NCI-H774 (cell line): ENCODE results near the gene PRKG1.

ENCODE experiments used
- DNase-seq: peaks from one replicate; lab custom pipeline; 2025; lab: John Stamatoyannopoulos, UW

The PRKG1 gene

DNA sequence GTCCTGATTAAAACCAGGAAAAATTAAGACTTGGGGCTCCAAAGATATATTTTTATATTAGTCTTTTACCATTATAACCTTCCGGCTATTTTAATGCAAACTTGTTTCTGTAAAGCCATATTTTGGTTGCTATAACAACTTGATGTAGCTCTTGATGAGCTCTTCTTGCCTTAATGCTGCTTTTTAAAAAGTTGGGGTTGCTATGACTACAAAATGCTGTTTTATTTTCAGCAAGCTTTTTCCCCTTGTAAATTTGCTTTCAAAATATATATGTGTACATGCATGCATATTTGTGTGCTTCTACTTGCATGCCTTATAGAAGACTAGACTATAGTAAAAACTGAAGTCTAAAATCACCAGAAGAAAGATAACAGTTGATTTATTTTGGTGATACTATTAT, 525.4 kb downstream of the PRKG1 start:
- no peak for DNase-seq

GRCh38 chr10:51602326-51602725, 528.0 kb downstream of the PRKG1 start:
- DNase-seq = no peak

DNA sequence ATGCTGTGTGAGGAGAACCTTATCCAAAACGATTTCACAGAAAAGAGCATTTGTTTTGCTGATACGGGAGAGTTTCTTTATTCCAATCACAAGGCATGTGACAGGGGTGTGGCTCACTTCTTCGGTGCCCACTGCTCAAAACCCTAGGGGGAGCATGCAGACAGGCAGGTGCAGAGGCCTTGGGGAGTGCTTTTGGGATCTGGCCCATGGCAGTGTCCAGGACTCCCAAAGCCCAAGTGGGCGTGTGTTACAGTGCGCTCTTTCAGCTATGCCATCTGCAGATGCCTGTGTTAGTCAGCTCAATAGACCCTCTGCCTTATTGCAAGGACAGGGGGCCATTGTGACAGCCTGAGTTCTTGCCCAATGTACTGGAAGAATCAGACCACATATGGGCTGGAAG, 530.3 kb downstream of the PRKG1 start:
- DNase-seq = no peak

DNA sequence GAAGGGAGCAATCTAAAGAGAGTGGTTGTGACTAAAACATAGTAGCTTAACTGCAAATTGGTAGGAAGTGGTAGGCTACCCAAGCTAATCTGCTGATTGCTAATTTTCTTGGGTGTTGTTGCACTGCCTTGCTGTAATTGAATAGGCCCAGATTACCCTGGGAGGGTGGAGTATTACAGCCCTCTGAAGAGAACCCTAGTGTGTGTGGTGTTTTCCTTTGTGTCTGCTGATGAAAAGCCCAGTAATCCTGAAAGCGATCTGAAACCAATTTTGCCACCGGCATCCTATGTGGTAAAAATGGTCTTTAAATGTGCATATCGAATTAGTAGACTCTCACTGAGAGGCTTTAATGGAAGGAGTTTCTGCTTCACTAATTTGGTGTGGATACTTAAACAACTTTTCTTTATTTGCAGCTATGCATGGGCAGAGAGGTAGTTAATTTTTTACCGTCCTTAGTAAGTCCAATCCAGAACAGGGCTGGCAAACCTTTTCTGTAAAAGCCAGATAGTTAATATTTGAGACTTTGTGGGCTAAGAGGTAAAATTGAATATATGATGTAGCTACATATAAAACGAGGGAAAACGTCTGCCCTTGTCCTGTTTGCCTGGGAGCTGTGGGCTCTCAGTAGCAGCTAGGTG, 532.7 kb downstream of the PRKG1 start:
- DNase-seq = no peak

GRCh38 chr10:51607463-51607835, 533.2 kb downstream of the PRKG1 start:
- no peak for DNase-seq

DNA sequence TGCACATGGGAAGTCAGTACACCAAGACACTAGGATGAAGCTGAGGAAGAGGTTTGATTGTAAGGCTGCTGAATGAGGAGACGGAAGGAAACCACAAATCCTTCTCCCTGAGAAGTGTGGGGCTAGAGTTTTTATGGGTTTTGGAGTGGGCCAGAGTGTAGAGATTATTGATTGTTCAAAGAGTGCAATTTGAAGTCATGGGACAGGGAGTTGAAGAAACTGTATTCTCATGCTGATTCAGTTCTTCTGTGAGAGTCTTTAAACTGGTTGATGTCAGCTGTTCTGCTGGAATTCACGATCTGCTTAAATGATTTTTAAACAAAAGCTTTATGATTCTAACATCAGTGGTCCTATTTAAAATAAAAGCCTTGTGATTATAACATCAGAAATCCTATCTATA, 533.9 kb downstream of the PRKG1 start:
- no peak for DNase-seq

GRCh38 chr10:51615764-51616298, 541.5 kb downstream of the PRKG1 start:
- DNase-seq = no peak

DNA sequence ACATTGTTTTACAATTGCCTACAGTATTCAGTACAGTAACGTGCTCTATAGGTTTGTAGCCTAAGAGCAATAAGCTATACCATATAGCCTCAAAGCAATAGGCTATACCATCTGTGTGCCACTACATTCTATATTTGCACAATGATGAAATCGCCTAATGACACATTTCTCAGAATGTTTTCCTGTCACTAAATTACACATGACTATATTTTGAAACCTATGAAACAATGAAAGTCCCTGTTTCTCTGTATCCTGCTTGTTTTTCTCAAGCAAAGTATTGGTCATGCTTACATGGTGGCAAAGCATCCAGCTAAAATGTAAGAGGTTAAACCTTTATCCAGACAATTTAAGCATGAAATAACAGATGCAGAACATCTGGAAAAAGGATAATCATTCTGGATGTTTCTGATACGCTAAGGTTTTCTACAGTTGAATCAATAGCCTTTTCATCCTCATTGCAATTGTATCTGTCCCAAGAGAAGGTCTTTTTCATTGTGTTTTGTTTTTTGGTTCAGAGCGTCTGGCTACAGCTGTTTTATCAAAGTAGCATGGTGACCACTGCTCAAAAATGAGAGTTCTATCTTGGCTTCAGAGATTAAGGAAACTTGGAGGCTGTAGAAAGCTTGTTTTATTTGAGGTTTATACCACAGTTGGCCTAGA, 543.4 kb downstream of the PRKG1 start:
- no peak for DNase-seq

DNA sequence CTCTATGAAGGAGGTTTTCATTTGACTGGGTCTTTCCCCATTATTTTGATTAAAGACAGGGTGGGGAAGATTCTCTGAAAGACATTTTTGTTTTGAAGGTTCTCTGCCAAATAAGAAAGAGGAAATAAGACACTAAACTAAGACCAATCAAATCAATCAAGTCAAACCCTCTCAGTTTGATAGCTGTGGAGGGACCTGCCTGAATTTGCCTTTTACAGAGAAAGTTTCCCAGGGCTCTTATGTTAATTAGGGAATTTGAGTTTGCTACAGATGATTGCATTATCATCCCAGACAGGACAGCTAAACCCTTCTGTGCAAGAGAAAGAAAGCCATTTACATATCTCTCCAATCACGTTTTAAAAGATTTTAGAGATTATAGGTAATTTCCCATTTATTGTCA, 545.1 kb downstream of the PRKG1 start:
- DNase-seq = no peak

DNA sequence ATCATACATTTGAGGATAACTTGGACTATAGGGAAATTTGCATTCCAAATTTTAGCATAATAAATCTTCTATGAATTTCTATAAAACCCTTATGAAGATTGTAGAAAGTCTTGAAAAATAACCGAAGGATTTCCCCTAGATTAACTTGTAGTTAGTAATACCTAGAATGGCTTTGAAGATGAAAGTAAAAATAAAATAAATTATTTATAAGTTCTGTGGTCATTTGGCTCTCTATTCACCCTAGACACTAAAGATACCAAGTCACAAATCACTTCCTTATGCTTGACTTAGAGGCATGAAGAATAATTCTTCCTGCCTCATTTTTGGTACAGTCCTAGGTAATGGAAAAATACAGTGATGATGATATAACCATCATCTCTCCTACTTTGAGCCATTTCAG, 545.8 kb downstream of the PRKG1 start:
- no peak for DNase-seq

- no peak for DNase-seq
Measured at GRCh38 chr10:51624013-51624412, 549.7 kb downstream of the PRKG1 start.

DNA sequence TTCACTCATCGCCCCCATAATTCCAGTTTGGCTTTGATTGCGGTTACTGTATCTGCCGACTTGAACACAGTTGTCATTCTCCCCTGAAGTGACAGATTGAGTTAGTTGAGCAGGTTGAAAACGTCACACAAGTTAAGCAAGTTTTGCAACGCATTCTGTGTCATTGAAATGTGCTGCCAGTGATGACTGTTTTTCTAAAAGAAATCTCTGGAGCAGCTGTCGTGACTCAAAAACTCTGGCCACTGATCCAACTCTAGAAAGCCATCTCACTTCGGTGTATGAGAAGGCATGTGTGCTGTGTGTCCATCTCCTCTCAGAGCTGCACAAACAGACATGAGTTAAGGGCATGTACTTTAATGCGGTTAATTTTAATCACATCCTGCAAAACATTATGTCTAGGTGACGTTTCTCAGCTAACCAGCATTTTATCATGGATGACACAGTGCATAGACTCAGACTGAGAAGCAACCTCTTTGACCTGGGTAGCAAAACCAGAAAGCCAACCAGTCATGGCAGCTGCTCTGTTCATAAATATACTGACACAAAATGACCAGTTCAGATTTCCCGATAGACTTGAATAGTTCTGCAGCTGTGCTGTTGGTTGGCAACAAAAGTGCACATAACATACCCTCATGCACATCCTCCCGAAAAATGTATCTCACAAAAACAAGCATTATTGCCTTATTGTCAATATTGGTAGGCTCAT, 555.8 kb downstream of the PRKG1 start:
- no peak for DNase-seq

GRCh38 chr10:51630640-51631005, 556.3 kb downstream of the PRKG1 start:
- DNase-seq = no peak

DNA sequence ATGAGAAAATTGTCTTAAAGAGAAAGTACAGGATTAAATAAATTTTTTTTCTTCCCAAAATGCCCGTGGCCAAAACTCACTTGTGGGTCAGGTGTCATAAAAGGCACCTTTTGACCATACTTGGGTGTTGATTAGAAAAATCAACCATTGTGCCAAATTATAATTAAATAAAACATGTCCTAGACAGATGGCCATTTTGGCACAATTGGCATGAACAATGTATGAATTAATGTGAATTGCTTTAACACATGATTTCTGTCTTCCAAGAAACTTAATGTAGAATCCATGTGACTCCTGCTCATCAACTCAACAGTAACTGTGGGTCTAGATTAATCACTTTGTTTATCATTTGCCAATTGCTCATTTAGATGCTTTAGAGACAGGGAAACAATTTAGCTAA, 561.1 kb downstream of the PRKG1 start:
- DNase-seq = no peak

DNA sequence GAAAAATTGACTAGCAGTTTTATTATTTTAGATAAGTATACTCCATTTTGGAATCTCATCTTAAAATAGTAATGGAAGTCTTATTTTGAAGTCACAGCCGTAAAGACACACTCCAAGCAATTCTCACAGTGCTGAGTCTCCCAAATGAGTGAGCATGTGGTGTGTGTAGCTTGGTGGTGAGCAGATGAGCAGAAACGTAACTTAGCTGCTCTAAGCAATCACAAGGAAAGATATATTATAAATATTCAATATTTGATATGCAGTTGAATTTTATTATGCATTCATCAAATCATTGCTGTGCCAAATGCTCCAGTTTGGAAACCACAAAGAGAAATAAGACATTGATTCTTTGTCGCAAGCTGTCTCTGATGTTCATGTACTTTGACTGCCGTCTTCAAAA, 563.9 kb downstream of the PRKG1 start:
- DNase-seq = no peak

DNA sequence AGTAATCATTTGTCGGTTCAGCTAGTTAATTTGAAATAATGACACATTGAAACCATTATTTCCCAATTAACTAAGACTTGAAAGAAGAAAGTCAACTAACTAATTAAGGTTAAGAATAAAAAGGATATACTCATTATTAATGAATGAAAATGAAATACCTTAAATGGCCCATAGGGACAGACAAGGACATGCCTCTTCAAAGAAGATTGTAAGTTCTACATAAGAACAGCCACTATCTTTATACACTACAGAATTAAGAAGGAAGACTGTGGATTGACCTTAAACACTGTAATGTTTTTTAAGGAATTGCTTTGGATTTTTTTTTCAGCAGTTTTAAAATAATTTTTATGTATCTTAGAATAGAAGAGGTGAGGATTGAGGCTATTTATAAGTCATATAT, 564.5 kb downstream of the PRKG1 start:
- DNase-seq = no peak

DNA sequence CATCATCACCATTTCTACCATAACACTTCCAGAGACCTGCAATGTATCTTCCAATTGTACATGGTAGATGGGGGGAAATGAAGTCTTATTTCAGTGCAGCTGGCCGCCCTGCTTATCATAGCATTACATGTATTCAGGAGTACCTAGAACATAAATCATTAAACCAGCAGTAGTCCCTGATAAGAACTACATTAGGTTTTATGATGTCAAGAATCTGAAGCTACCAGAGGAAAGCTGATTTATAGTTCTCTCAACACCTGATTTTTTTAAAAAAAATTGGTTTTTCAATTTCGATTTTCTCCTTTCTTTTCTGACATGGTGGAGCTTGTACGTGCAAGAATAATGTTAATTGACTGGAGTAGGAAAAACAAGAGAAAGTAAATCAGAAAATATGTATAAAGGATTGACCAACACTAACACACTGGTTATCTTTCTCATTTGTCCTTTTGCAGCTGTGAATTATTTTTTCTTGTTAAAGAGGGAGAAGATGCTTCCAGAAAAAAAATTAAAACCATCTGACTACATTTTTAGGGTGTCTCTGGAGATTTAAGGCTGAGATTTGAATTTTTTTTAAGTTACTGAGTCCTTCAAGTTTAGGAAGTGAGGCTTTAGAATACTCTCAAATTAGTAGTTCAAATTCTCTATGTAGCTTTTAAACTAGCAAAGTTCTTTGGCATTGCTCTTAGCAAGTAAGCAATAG, 566.0 kb downstream of the PRKG1 start:
- DNase-seq = no peak

DNA sequence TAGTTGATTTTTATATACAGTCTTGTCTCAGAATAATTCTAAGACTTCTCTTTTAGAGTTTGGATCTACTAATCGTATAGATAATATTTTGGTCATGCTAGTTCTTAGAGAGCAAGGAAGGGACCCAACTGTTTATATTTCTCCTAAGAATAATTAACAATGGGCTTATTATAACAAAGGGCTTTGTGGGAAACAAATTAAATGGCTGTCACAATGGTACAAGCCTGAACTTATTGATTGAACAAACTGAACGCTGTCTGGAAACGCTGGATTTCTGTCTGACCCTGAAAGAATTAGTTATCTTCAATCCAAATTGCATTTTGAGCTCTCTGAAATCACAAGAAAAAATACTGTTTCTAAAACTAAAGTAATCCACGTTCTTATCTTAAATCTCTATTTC, 568.3 kb downstream of the PRKG1 start:
- no peak for DNase-seq

- DNase-seq = no peak
Measured at GRCh38 chr10:51643734-51644133, 569.4 kb downstream of the PRKG1 start.

DNA sequence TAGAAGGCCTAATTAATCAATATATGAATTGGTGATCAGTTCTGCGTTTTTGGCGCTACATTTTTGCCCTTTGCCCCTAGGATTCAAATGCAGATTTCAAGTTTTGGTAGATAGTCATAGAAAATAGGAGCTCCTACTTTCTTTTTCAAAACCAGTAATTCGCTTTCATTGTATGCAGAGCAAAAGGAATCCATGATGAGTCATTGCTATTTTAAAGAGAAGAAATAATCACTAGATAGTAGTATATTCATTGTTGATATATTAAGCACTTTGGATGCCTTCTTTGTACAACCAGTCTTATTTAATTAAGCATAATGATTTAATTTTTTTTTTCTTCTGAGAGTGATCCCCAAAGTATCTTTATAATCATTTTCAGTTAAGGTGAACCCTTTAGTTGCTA, 574.8 kb downstream of the PRKG1 start:
- no peak for DNase-seq

- DNase-seq = no peak
Measured at GRCh38 chr10:51651063-51651462, 576.8 kb downstream of the PRKG1 start.

DNA sequence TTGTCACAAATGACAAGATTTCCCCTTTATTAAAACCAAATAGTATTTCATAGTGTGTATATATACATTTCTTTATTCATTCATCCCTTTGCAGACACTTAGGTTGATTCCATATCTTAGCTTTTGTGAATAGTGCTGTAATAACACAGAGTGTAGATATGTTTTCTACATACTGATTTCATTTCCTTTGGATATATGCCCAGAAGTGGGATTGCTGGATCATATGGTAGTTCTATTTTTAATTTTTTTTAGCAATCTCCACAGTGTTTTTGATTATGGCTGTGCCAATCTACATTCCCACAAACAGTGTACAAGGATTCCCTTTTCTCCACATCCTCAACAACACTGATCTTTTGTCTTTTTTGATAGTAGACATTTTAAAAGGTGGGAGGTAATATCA, 578.7 kb downstream of the PRKG1 start:
- DNase-seq = no peak

DNA sequence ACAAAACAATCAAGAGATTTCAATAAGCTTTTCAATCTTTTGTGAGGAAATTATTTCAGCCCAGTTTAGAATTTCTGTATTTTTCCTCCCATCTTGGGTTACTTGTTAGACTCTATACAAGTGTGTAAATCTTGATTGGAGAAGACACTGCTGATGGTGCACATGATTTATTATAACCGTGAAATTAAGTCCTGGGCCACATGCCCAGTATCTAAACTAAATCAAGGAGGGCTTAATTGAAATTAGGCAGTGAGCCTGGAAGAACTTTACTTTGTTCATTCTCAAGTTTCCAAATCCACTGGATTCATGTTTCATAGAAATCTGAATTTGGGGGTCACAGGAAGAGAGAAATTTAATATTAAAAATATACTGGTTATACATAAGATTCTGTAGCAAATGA, 580.6 kb downstream of the PRKG1 start:
- DNase-seq = no peak
